Measurements from ENCODE around the gene METAP2.

The METAP2 gene

GRCh38 chr12:95513599-95513998 lies 39.6 kb downstream of the METAP2 start:
- no peak for DNase-seq (ENCODE audit: low read depth in 2 of 2)

GRCh38 chr12:95515197-95515596 lies 41.2 kb downstream of the METAP2 start:
- DNase-seq (ENCODE audit: low read depth in 2 of 2) = no peak

GRCh38 chr12:95516757-95517156 lies 42.8 kb downstream of the METAP2 start:
- no peak for DNase-seq (ENCODE audit: low read depth in 2 of 2)

- DNase-seq (ENCODE audit: low read depth in 2 of 2) = no peak
These were observed 43.3 kb downstream of the METAP2 start for GRCh38 chr12:95517246-95517645.

GRCh38 chr12:95518944-95519343 lies 45.0 kb downstream of the METAP2 start:
- no peak for DNase-seq (ENCODE audit: low read depth in 2 of 2)

GRCh38 chr12:95520816-95521215 lies 46.9 kb downstream of the METAP2 start:
- DNase-seq (ENCODE audit: low read depth in 2 of 2) = no peak

GRCh38 chr12:95522692-95523091 lies 48.7 kb downstream of the METAP2 start:
- DNase-seq (ENCODE audit: low read depth in 2 of 2) = no peak

GRCh38 chr12:95528431-95528830 lies 54.5 kb downstream of the METAP2 start:
- DNase-seq (ENCODE audit: low read depth in 2 of 2) = no peak

- no peak for DNase-seq (ENCODE audit: low read depth in 2 of 2)
These were observed 55.8 kb downstream of the METAP2 start for GRCh38 chr12:95529693-95530225.

GRCh38 chr12:95532851-95533250 lies 58.9 kb downstream of the METAP2 start:
- DNase-seq (ENCODE audit: low read depth in 2 of 2) = no peak

- no peak for DNase-seq (ENCODE audit: low read depth in 2 of 2)
These were observed 60.0 kb downstream of the METAP2 start for GRCh38 chr12:95533985-95534384.

- no peak for DNase-seq (ENCODE audit: low read depth in 2 of 2)
These were observed 64.1 kb downstream of the METAP2 start for GRCh38 chr12:95538006-95538405.

GRCh38 chr12:95538656-95539055 lies 64.7 kb downstream of the METAP2 start:
- DNase-seq (ENCODE audit: low read depth in 2 of 2) = no peak

- no peak for DNase-seq (ENCODE audit: low read depth in 2 of 2)
These were observed 67.5 kb downstream of the METAP2 start for GRCh38 chr12:95541436-95541835.

GRCh38 chr12:95543305-95543704 lies 69.4 kb downstream of the METAP2 start:
- no peak for DNase-seq (ENCODE audit: low read depth in 2 of 2)

- no peak for DNase-seq (ENCODE audit: low read depth in 2 of 2)
These were observed 70.8 kb downstream of the METAP2 start for GRCh38 chr12:95544756-95545155.

- no peak for DNase-seq (ENCODE audit: low read depth in 2 of 2)
These were observed 71.4 kb downstream of the METAP2 start for GRCh38 chr12:95545303-95545702.

- no peak for DNase-seq (ENCODE audit: low read depth in 2 of 2)
These were observed 72.0 kb downstream of the METAP2 start for GRCh38 chr12:95545731-95546490.

GRCh38 chr12:95546491-95546813 lies 72.5 kb downstream of the METAP2 start:
- no peak for DNase-seq (ENCODE audit: low read depth in 2 of 2)

- no peak for DNase-seq (ENCODE audit: low read depth in 2 of 2)
These were observed 73.6 kb downstream of the METAP2 start for GRCh38 chr12:95547522-95548055.

GRCh38 chr12:95548056-95548538 lies 74.1 kb downstream of the METAP2 start:
- DNase-seq (ENCODE audit: low read depth in 2 of 2) = peak in 1 of 2 donors; percentile 10

- peak; percentile 39 to 55 for DNase-seq (ENCODE audit: low read depth in 2 of 2)
These were observed 74.8 kb downstream of the METAP2 start for GRCh38 chr12:95548539-95549391.
